ENCODE data around the gene TMEM125.

TMEM125 gene

DNA sequence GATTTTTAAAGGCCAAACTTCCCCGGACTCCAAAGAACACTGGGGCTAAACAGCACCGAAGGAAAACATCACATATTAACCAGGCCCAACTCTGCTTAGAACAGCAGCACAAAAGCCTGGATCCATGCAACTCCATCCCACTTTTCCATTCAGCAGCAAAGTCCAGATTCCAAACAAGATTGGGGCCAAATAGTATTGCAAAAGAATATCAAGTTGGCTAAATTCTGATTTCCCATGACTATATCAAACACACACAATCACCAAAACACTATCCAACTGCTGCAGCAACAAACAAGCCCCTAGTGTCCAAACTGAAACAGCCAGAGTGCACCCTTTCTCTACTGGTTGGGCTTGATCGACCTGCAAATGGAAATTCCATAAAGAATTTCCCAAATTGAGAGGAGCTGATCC lies 19.4 kb upstream of the TMEM125 start:
- H3K27me3 ChIP-seq (ENCODE audit: insufficient read depth, low read length): no peaks in the 10 kb centered on the region
- no peaks in the 10 kb centered on the region for H3K4me1 ChIP-seq (ENCODE audit: insufficient read depth, low read length)
- peaks cover 36% of the 10 kb centered on the region for H3K9me3 ChIP-seq (ENCODE audit: insufficient read depth, low read depth, low read length)
- H3K4me3 ChIP-seq (ENCODE audit: low read length): no peak overlapping the region
- H3K9ac ChIP-seq (ENCODE audit: low read depth, low read length): no peak overlapping the region
- WGBS: 92% methylated on average over 3 of the region's 3 CpGs
- H3K36me3 ChIP-seq (ENCODE audit: insufficient read depth, low read length): no peaks in the 10 kb centered on the region
- H3K27ac ChIP-seq (ENCODE audit: low read depth, low read length): no peak overlapping the region

- H3K36me3 ChIP-seq (ENCODE audit: insufficient read depth, low read length): no peaks in the 10 kb centered on the region
- no peak overlapping the region for H3K4me3 ChIP-seq (ENCODE audit: low read length)
- WGBS: 88% methylated on average over 5 of the region's 5 CpGs
- no peak overlapping the region for H3K9ac ChIP-seq (ENCODE audit: low read depth, low read length)
- H3K27ac ChIP-seq (ENCODE audit: low read depth, low read length): no peak overlapping the region
- no peaks in the 10 kb centered on the region for H3K4me1 ChIP-seq (ENCODE audit: insufficient read depth, low read length)
- no peaks in the 10 kb centered on the region for H3K27me3 ChIP-seq (ENCODE audit: insufficient read depth, low read length)
- H3K9me3 ChIP-seq (ENCODE audit: insufficient read depth, low read depth, low read length): peaks cover 30% of the 10 kb centered on the region
Observed at GRCh38 chr1:43251024-43251423, 18.8 kb upstream of the TMEM125 start.

GRCh38 chr1:43252225-43252624 lies 17.6 kb upstream of the TMEM125 start:
- Histone ChIP-seq H3K27me3 (ENCODE audit: insufficient read depth, low read length) (no peaks in the 10 kb centered on the region), H3K9ac (ENCODE audit: low read depth, low read length) (no peak overlapping the region), H3K36me3 (ENCODE audit: insufficient read depth, low read length) (no peaks in the 10 kb centered on the region), H3K4me1 (ENCODE audit: insufficient read depth, low read length) (no peaks in the 10 kb centered on the region), H3K27ac (ENCODE audit: low read depth, low read length) (no peak overlapping the region), H3K9me3 (ENCODE audit: insufficient read depth, low read depth, low read length) (peaks cover 18% of the 10 kb centered on the region), H3K4me3 (ENCODE audit: low read length) (no peak overlapping the region)
- 93% methylated on average over 1 of the region's 1 CpG for WGBS

- no peaks in the 10 kb centered on the region for H3K4me1 ChIP-seq (ENCODE audit: insufficient read depth, low read length)
- H3K9me3 ChIP-seq (ENCODE audit: insufficient read depth, low read depth, low read length): peaks cover 19% of the 10 kb centered on the region
- H3K27me3 ChIP-seq (ENCODE audit: insufficient read depth, low read length): no peaks in the 10 kb centered on the region
- WGBS: 91% methylated on average over 4 of the region's 4 CpGs
- no peaks in the 10 kb centered on the region for H3K36me3 ChIP-seq (ENCODE audit: insufficient read depth, low read length)
- no peak overlapping the region for H3K9ac ChIP-seq (ENCODE audit: low read depth, low read length)
- H3K4me3 ChIP-seq (ENCODE audit: low read length): no peak overlapping the region
- no peak overlapping the region for H3K27ac ChIP-seq (ENCODE audit: low read depth, low read length)
Observed at GRCh38 chr1:43253173-43253572, 16.6 kb upstream of the TMEM125 start.

DNA sequence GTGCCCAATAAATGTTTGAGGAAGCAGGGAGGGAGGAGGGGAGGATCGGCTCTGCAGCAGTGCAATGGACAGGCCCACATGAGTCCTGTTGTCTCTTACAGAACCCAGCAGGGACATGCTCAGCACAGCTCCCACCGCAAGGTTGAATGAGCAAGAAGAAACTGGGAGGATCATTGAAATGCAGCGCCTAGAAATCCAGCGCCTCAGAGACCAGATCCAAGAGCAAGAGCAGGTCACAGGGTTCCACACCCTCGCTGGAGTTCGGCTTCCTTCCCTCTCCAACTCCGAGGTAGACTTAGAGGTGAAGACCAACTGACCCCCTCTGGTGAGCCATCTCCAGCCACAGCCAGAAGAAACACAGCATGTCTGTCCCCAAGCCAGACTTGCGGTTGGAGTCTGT lies 15.9 kb upstream of the TMEM125 start:
- Histone ChIP-seq H3K4me3 (ENCODE audit: low read length) (no peak overlapping the region), H3K4me1 (ENCODE audit: insufficient read depth, low read length) (no peaks in the 10 kb centered on the region), H3K9me3 (ENCODE audit: insufficient read depth, low read depth, low read length) (peaks cover 22% of the 10 kb centered on the region), H3K36me3 (ENCODE audit: insufficient read depth, low read length) (no peaks in the 10 kb centered on the region), H3K9ac (ENCODE audit: low read depth, low read length) (no peak overlapping the region), H3K27me3 (ENCODE audit: insufficient read depth, low read length) (no peaks in the 10 kb centered on the region), H3K27ac (ENCODE audit: low read depth, low read length) (no peak overlapping the region)
- WGBS: 89% methylated on average over 8 of the region's 8 CpGs

DNA sequence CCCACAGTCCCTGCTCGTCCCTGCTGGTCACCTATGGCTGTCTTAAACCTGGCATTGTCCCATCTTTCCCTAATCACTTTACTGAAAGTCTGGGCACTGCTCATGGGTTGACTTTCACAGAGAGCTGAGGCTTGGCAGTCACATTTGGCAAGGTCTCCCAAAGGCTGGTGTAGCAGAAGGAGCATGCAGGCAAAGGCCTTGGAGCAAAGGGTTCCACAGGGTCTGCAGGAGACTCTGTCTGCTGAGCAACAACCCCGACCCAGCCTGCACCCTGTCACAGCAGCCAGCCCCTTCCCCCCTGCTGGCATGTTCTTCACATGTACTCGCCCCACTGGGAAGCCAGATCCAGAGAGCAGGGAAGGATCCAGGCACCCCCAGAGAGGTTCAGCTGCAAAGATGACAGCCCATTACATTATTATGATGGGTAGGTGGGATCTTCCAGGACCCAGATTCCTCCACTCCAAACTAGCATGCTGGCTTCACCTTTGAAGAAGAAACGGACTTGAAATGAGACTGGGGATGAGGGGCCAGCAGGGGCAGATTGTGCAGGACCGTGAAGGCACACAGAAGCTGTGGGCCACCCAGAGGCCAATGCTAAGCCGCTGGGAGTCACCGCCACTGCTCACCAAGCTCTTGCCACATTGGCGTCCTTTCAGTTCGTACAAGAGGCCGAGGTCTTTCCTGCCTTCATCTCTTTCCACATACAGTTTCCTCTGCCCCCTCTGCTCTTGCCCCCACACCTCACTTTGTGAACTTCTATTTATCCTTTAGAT lies 14.2 kb upstream of the TMEM125 start:
- Histone ChIP-seq H3K9me3 (ENCODE audit: insufficient read depth, low read depth, low read length) (peaks cover 28% of the 10 kb centered on the region), H3K4me3 (ENCODE audit: low read length) (no peak overlapping the region), H3K27ac (ENCODE audit: low read depth, low read length) (no peak overlapping the region), H3K27me3 (ENCODE audit: insufficient read depth, low read length) (no peaks in the 10 kb centered on the region), H3K9ac (ENCODE audit: low read depth, low read length) (no peak overlapping the region), H3K36me3 (ENCODE audit: insufficient read depth, low read length) (no peaks in the 10 kb centered on the region), H3K4me1 (ENCODE audit: insufficient read depth, low read length) (no peaks in the 10 kb centered on the region)
- WGBS: 70% methylated on average over 10 of the region's 10 CpGs

GRCh38 chr1:43256675-43257570 lies 12.9 kb upstream of the TMEM125 start:
- Histone ChIP-seq H3K4me3 (ENCODE audit: low read length) (no peak overlapping the region), H3K27ac (ENCODE audit: low read depth, low read length) (no peak overlapping the region), H3K36me3 (ENCODE audit: insufficient read depth, low read length) (no peaks in the 10 kb centered on the region), H3K9me3 (ENCODE audit: insufficient read depth, low read depth, low read length) (peaks cover 25% of the 10 kb centered on the region), H3K27me3 (ENCODE audit: insufficient read depth, low read length) (no peaks in the 10 kb centered on the region), H3K9ac (ENCODE audit: low read depth, low read length) (no peak overlapping the region), H3K4me1 (ENCODE audit: insufficient read depth, low read length) (no peaks in the 10 kb centered on the region)
- WGBS: 93% methylated on average over 8 of the region's 8 CpGs

DNA sequence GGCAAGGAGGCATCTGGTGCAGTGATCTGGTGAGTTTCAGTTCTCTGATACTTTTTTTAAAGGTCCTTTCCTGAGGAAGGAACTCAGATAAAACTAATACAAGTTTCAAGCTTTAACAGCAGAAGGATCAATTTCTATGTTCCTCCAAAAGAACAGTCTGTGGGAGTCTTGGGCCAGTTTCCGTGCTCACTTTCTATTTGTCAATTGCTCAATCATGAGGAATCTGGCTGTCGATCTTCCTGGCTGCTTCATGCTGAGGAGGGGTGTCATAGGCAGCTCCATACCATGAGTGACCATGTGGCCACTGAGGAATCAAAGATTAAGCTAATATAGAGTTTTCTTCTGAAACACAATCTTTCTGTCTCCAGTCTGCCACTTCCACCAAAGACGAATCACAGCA lies 11.4 kb upstream of the TMEM125 start:
- Histone ChIP-seq H3K36me3 (ENCODE audit: insufficient read depth, low read length) (no peaks in the 10 kb centered on the region), H3K27ac (ENCODE audit: low read depth, low read length) (no peak overlapping the region), H3K9me3 (ENCODE audit: insufficient read depth, low read depth, low read length) (peaks cover 36% of the 10 kb centered on the region), H3K4me1 (ENCODE audit: insufficient read depth, low read length) (no peaks in the 10 kb centered on the region), H3K9ac (ENCODE audit: low read depth, low read length) (no peak overlapping the region), H3K27me3 (ENCODE audit: insufficient read depth, low read length) (no peaks in the 10 kb centered on the region), H3K4me3 (ENCODE audit: low read length) (no peak overlapping the region)
- WGBS: 65% methylated on average over 3 of the region's 3 CpGs

DNA sequence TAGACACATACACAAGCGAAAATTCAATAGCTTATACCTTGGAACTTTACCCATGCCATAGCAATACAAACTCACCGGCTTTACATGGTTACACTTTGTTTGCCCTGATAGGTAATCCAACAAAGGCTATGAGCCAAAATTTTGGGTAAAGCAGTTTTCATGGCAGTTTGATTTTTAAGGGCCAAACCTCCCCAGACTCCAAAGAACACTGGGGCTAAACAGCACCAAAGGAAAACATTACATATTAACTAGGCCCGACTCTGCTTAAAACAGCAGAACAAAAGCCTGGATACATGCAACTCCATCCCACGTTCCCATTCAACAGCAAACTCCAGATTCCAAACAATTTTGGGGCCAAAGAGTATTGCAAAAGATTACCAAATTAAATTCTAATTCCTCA lies 4.4 kb upstream of the TMEM125 start:
- Histone ChIP-seq H3K9me3 (ENCODE audit: insufficient read depth, low read depth, low read length) (peaks cover 34% of the 10 kb centered on the region), H3K27ac (ENCODE audit: low read depth, low read length) (no peak overlapping the region), H3K4me1 (ENCODE audit: insufficient read depth, low read length) (peaks cover 5% of the 10 kb centered on the region; the same call in 1 of the 2 replicates), H3K4me3 (ENCODE audit: low read length) (no peak overlapping the region), H3K36me3 (ENCODE audit: insufficient read depth, low read length) (no peaks in the 10 kb centered on the region), H3K27me3 (ENCODE audit: insufficient read depth, low read length) (no peaks in the 10 kb centered on the region), H3K9ac (ENCODE audit: low read depth, low read length) (no peak overlapping the region)
- 88% methylated on average over 4 of the region's 4 CpGs for WGBS

DNA sequence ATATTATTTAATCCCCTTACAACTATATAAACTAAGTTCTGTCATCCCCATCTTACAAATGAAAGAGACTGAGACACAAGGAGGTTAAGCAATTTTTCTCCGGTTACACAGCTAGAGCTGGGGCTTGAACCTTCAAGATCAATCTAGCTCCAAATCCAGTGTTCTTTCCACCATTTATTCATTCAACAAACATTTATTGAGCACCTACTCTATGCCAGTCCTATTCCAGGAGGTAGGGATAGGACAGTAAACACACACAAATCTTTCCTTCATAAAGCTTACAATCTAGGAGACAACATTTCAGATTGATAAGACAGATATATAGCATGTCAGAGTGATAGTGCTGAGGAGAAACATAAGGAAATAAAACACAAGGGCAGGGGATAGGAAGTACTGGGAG lies 2.9 kb upstream of the TMEM125 start:
- peaks cover 14% of the 10 kb centered on the region for H3K4me1 ChIP-seq (ENCODE audit: insufficient read depth, low read length)
- no peak overlapping the region for H3K27ac ChIP-seq (ENCODE audit: low read depth, low read length)
- 89% methylated on average over 1 of the region's 1 CpG for WGBS
- H3K36me3 ChIP-seq (ENCODE audit: insufficient read depth, low read length): no peaks in the 10 kb centered on the region
- H3K9ac ChIP-seq (ENCODE audit: low read depth, low read length): no peak overlapping the region
- peaks cover 27% of the 10 kb centered on the region for H3K9me3 ChIP-seq (ENCODE audit: insufficient read depth, low read depth, low read length)
- H3K4me3 ChIP-seq (ENCODE audit: low read length): no peak overlapping the region
- no peaks in the 10 kb centered on the region for H3K27me3 ChIP-seq (ENCODE audit: insufficient read depth, low read length)

GRCh38 chr1:43267291-43267805 lies 2.4 kb upstream of the TMEM125 start:
- WGBS: 93% methylated on average over 9 of the region's 9 CpGs
- H3K9ac ChIP-seq (ENCODE audit: low read depth, low read length): no peak overlapping the region
- no peaks in the 10 kb centered on the region for H3K36me3 ChIP-seq (ENCODE audit: insufficient read depth, low read length)
- no peak overlapping the region for H3K4me3 ChIP-seq (ENCODE audit: low read length)
- H3K27ac ChIP-seq (ENCODE audit: low read depth, low read length): no peak overlapping the region
- H3K9me3 ChIP-seq (ENCODE audit: insufficient read depth, low read depth, low read length): peaks cover 23% of the 10 kb centered on the region
- peaks cover 14% of the 10 kb centered on the region for H3K4me1 ChIP-seq (ENCODE audit: insufficient read depth, low read length)
- no peaks in the 10 kb centered on the region for H3K27me3 ChIP-seq (ENCODE audit: insufficient read depth, low read length)

Measured in HUES64 (cell line).